T-helper 17 cell (primary cell): ENCODE measurements around the gene FDX2. TPM values are rescaled to one million over a fixed set of nuclear protein-coding genes. Genes with fewer than 3 reads are reported as not detected.

Source experiments
- ATAC-seq: fragments of 150-1000 bp; cut with Tn5 transposase; 2 replicates; pipeline ENCODE4 v1.10.0; 2021; ENCODE audit warnings: mild to moderate bottlenecking, moderate library complexity
- DNase-seq, 3 donors: peaks; one replicate each; pipeline versions ENCODE4 v3.0.0 to v3.0.0-alpha.2; 2020 to 2021
- H3K9me3 ChIP-seq: one replicate; pipeline ENCODE4 v1.7.0; 2013; ENCODE audit warnings: low read length, mild to moderate bottlenecking; ENCODE audit not compliant: control insufficient read depth, poor library complexity, severe bottlenecking
- H3K27ac Mint-ChIP-seq: one replicate; pipeline ENCODE4 v1.8.0; 2022; ENCODE audit warnings: mild to moderate bottlenecking, moderate library complexity, mixed read lengths
- H3K27me3 Mint-ChIP-seq: one replicate; pipeline ENCODE4 v1.8.0; 2022; ENCODE audit warnings: mixed read lengths
- H3K36me3 Mint-ChIP-seq: one replicate; pipeline ENCODE4 v1.8.0; 2022; ENCODE audit warnings: low read depth, mixed read lengths
- H3K4me1 Mint-ChIP-seq: one replicate; pipeline ENCODE4 v1.8.0; 2022; ENCODE audit warnings: mild to moderate bottlenecking, mixed read lengths
- H3K4me3 Mint-ChIP-seq: one replicate; pipeline ENCODE4 v1.8.0; 2022; ENCODE audit warnings: mild to moderate bottlenecking, moderate library complexity, mixed read lengths
- total RNA-seq, 4 donors: library from RNA in 2 of 4; stranded (reverse) in 2 of 4; gene quantifications; one replicate each; pipeline ENCODE4 v1.2.3 and lab custom pipeline; 2022 to 2026

The FDX2 gene
- total RNA-seq, 2 donors from 2014 or later, result 3.3 to 5.9 TPM

DNA sequence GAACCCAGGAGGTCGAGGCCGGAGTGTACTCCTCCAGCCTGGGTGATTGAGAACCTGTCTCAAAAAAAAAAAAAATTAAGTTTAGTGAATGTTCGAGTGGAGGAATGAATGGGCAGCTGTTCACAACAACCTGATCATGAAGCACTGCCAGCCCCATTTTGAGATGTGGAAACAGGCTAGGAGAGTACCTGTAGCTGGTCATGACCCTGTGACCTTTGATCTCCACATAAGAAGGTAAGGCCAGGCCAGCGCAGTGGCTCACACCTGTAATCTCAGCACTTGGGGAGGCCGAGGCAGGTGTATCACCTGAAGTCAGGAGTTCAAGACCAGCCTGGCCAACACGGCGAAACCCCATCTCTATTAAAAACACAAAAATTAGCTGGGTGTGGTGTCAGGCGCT lies 9.9 kb upstream of the FDX2 start:
- H3K27me3 Mint-ChIP-seq, result no peaks in the 10 kb centered on the region
- H3K27ac Mint-ChIP-seq, result no peak overlapping the region
- no peak overlapping the region for H3K4me3 Mint-ChIP-seq
- DNase-seq (no peak), ATAC-seq (no peak)
- peaks cover 4% of the 10 kb centered on the region for H3K36me3 Mint-ChIP-seq
- H3K9me3 ChIP-seq, result no peaks in the 10 kb centered on the region
- H3K4me1 Mint-ChIP-seq, result peaks cover 5% of the 10 kb centered on the region

DNA sequence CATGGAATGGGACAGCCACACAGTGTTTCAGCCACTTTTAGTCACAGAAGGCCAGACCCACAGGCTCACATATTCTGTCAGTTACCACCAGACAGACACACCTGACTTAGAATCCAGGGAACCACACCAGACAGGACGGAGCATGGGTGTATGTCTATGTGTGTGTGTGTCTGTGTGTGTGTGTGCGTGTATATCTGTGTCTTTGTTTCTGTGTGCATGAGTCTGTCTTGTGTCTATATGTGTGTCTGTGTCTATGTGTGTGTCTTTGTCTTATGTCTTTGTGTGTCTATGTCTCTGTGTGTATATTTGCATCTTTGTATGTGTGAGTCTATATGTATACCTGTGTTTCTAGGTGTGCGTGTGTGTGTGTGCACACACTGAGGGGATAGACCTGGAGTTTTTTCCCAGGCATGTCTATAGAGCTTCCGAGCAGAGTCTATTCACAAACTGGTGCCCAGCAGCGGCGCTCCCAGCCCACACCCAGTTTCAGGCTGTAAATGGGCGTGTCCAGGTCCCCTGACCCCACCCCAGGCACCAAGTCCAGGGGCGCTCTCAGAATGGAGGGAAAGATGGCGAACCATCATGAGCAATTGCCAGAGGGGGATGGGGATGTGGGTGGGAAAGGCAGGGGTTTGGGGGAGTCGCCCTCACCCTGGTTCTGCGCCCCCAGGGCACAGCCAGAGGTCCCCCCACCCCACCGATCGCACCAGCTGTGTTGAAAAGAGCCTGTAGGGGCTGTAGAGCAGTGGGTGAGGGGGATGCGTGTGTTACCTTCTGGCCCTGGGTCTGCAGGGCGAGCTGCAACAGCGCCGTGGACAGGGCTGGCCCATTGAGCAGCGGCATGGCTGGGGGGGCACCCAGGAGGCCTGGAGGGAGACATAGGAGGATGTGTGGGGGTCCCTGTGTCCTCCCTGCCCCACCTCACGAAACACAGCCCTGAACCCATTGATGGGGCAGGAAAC lies 6.3 kb upstream of the FDX2 start:
- no peaks in the 10 kb centered on the region for H3K27me3 Mint-ChIP-seq
- peaks cover 8% of the 10 kb centered on the region for H3K4me1 Mint-ChIP-seq
- no peaks in the 10 kb centered on the region for H3K9me3 ChIP-seq
- peak; percentile 19 for ATAC-seq
- no peak overlapping the region for H3K27ac Mint-ChIP-seq
- no peak for DNase-seq
- peaks cover 6% of the 10 kb centered on the region for H3K36me3 Mint-ChIP-seq
- no peak overlapping the region for H3K4me3 Mint-ChIP-seq

GRCh38 chr19:10321417-10321797 lies 5.6 kb upstream of the FDX2 start:
- H3K9me3 ChIP-seq, result no peaks in the 10 kb centered on the region
- Mint-ChIP-seq H3K27ac (no peak overlapping the region), H3K27me3 (no peaks in the 10 kb centered on the region), H3K36me3 (peaks cover 6% of the 10 kb centered on the region), H3K4me3 (peak overlapping the region; percentile 36), H3K4me1 (peaks cover 8% of the 10 kb centered on the region)
- ATAC-seq, result peak; percentile 11
- DNase-seq, result no peak

GRCh38 chr19:10320602-10321416 lies 5.0 kb upstream of the FDX2 start:
- no peaks in the 10 kb centered on the region for H3K9me3 ChIP-seq
- Mint-ChIP-seq H3K4me3 (peak overlapping the region; percentile 36), H3K4me1 (peaks cover 10% of the 10 kb centered on the region), H3K27me3 (no peaks in the 10 kb centered on the region), H3K36me3 (peaks cover 8% of the 10 kb centered on the region), H3K27ac (peak overlapping the region; percentile 65)
- no peak for DNase-seq
- no peak for ATAC-seq

- Mint-ChIP-seq H3K27me3 (no peaks in the 10 kb centered on the region), H3K4me3 (no peak overlapping the region), H3K4me1 (peaks cover 20% of the 10 kb centered on the region), H3K36me3 (peaks cover 8% of the 10 kb centered on the region), H3K27ac (no peak overlapping the region)
- ATAC-seq, result no peak
- no peaks in the 10 kb centered on the region for H3K9me3 ChIP-seq
- no peak for DNase-seq
These were observed 3.2 kb upstream of the FDX2 start for GRCh38 chr19:10318807-10319682.

- no peak overlapping the region for H3K27ac Mint-ChIP-seq
- H3K27me3 Mint-ChIP-seq, result no peaks in the 10 kb centered on the region
- H3K36me3 Mint-ChIP-seq, result peaks cover 10% of the 10 kb centered on the region
- H3K4me3 Mint-ChIP-seq, result no peak overlapping the region
- ATAC-seq, result no peak
- no peaks in the 10 kb centered on the region for H3K9me3 ChIP-seq
- DNase-seq, result no peak
- H3K4me1 Mint-ChIP-seq, result peaks cover 20% of the 10 kb centered on the region
These were observed 2.1 kb upstream of the FDX2 start for GRCh38 chr19:10317857-10318462.

GRCh38 chr19:10317045-10317856 lies 1.4 kb upstream of the FDX2 start:
- ATAC-seq (no peak), DNase-seq (no peak)
- Mint-ChIP-seq H3K27ac (peak overlapping the region; percentile 92), H3K36me3 (peaks cover 10% of the 10 kb centered on the region), H3K27me3 (no peaks in the 10 kb centered on the region), H3K4me3 (no peak overlapping the region), H3K4me1 (peaks cover 20% of the 10 kb centered on the region)
- no peaks in the 10 kb centered on the region for H3K9me3 ChIP-seq

GRCh38 chr19:10316229-10317044 lies 622 bp upstream of the FDX2 start:
- H3K9me3 ChIP-seq, result no peaks in the 10 kb centered on the region
- Mint-ChIP-seq H3K4me1 (peaks cover 15% of the 10 kb centered on the region), H3K4me3 (peak overlapping the region; percentile 92), H3K27ac (peak overlapping the region; percentile 92), H3K27me3 (no peaks in the 10 kb centered on the region), H3K36me3 (peaks cover 6% of the 10 kb centered on the region)
- no peak for ATAC-seq
- DNase-seq, result no peak

DNA sequence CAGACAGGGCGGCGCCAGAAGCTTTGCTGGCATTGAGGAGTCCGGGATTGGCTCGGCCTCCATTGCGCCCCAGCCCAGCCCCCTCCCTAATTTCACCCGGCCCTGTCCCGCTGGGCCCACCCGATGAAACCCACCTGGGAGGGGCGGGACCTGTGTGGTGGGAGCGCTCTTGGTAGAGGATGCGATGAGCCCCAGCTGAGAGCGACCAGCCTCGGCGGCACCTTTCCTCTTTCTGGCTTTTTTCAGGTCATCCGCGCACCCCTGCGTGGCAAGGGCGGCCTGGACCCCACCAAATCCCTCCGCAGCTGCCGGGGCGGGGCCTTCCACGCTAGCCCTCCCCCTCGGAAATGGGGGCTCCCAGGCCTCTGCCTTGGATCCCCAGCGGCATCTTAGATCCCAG lies 6.4 kb downstream of the FDX2 start, which contains the start of gene ZGLP1:
TSS of gene ZGLP1 (minus strand) at position 393 of the 400 bp plus-strand sequence.
- H3K27ac Mint-ChIP-seq, result no peak within 1 kb of the TSS
- H3K4me1 Mint-ChIP-seq, result peaks cover 1% of the 10 kb centered on the region
- ATAC-seq (no peak), DNase-seq (no peak)
- no peaks in the 10 kb centered on the region for H3K9me3 ChIP-seq
- H3K4me3 Mint-ChIP-seq, result no peak within 1 kb of the TSS
- peaks cover 2% of the 10 kb centered on the region for H3K36me3 Mint-ChIP-seq
- no peaks in the 10 kb centered on the region for H3K27me3 Mint-ChIP-seq

DNA sequence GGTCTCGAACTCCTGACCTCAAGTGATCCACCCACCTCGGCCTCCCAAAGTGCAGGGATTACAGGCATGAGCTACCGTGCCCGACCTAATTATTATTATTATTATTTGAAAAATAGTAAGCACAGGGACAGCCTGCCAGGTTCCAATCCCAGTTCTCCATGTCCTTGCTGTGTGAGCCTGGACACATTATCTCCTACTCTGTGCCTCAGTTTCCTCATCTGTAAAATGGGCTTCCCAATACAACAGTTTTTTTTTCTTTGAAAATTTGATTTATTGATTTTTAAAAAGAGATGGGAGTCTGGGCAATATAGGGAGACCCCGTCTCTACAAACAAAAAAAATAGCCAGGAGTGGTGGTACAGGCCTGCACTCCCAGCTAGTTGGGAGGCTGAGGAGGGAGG lies 9.5 kb downstream of the FDX2 start:
- H3K27ac Mint-ChIP-seq, result no peak overlapping the region

DNA sequence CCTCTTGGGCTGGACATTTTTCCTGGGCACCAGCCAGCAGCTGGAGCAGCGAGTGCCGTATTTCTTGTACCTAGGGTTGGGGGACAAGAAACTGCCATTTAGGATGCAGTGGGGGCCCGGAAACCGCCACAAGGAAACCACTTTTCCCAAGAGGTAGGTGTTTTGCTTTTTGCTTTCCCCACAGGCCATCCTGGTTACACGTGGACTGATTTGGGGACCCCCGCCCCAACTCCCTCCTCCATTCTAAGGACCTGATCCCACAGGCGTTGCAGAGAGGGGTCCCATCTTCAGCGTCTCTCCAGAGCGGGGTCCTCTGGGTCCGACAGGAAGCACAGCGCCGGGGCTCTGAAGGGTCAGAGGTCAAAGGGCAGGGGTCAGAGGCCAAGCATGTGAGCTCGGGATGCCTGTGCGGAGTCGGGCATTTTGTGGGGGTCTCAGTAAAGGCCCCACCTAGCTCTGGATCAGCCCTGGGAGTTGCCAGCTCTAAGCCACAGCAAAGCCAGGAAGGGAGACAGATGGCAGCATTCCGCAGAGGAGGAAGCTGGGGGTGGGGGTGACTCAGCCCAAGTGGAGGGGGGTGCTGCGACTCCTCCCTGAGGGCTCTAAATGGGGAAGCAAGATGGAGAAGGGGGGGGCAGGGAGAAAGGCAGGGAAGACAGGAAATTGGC lies 10.5 kb downstream of the FDX2 start:
- H3K36me3 Mint-ChIP-seq, result no peaks in the 10 kb centered on the region
- H3K27ac Mint-ChIP-seq, result no peak overlapping the region
- no peaks in the 10 kb centered on the region for H3K27me3 Mint-ChIP-seq
- ATAC-seq, result no peak
- H3K4me1 Mint-ChIP-seq, result peaks cover 5% of the 10 kb centered on the region
- no peaks in the 10 kb centered on the region for H3K9me3 ChIP-seq
- no peak overlapping the region for H3K4me3 Mint-ChIP-seq
- DNase-seq, result no peak

More for the DNA sequence above, 9.5 kb downstream of the FDX2 start:
- no peaks in the 10 kb centered on the region for H3K9me3 ChIP-seq
- no peak for DNase-seq
- Mint-ChIP-seq H3K36me3 (no peaks in the 10 kb centered on the region), H3K27me3 (no peaks in the 10 kb centered on the region), H3K4me3 (no peak overlapping the region), H3K4me1 (peaks cover 5% of the 10 kb centered on the region)
- ATAC-seq, result no peak
